ENCODE data around the gene SLC34A3.
"Not testable (repeated sequence)": the region's sequence is repeated elsewhere in the genome, so short reads cannot be mapped to it uniquely, and the experiment has no call there.

GRCh38 chr9:137262173-137262908, 31.6 kb downstream of the SLC34A3 start:
- TF ChIP-seq, protein P1, sequence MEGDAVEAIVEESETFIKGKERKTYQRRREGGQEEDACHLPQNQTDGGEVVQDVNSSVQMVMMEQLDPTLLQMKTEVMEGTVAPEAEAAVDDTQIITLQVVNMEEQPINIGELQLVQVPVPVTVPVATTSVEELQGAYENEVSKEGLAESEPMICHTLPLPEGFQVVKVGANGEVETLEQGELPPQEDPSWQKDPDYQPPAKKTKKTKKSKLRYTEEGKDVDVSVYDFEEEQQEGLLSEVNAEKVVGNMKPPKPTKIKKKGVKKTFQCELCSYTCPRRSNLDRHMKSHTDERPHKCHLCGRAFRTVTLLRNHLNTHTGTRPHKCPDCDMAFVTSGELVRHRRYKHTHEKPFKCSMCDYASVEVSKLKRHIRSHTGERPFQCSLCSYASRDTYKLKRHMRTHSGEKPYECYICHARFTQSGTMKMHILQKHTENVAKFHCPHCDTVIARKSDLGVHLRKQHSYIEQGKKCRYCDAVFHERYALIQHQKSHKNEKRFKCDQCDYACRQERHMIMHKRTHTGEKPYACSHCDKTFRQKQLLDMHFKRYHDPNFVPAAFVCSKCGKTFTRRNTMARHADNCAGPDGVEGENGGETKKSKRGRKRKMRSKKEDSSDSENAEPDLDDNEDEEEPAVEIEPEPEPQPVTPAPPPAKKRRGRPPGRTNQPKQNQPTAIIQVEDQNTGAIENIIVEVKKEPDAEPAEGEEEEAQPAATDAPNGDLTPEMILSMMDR (IDR thresholded peaks at IDR 0.05; ENCODE audit: insufficient read depth, low read depth, low read length): peak; percentile 33
- not testable (repeated sequence) for TF ChIP-seq EZH2 (IDR thresholded peaks at IDR 0.05; ENCODE audit: insufficient read depth, low read length)
